Ascending aorta (tissue), 2 donors: ENCODE results near the gene SEC61A1. TPM values are rescaled to one million over a fixed set of nuclear protein-coding genes. Genes with fewer than 3 reads are reported as not detected.
A peak's percentile ranks its signal among the peaks of the same experiment; 100 is the strongest.

Experiments
- DNase-seq, 2 donors: peaks; one replicate each; pipeline ENCODE4 v3.0.0-alpha.2; 2019; ENCODE audit warnings: low spot score in 2 of 2
- H3K27ac ChIP-seq, 2 donors: fragments of 200-600 bp; sonication (generic); one replicate each; pipeline ENCODE4 v1.5.1; 2016 to 2017; ENCODE audit warnings: mild to moderate bottlenecking in 1 of 2
- H3K27me3 ChIP-seq: fragments of 200-600 bp; sonication (generic); one replicate; pipeline ENCODE4 v1.5.1; 2017
- H3K36me3 ChIP-seq, 2 donors: fragments of 200-600 bp; sonication (generic); one replicate each; pipeline ENCODE4 v1.5.1; 2016
- H3K4me1 ChIP-seq, 2 donors: fragments of 200-600 bp; sonication (generic); one replicate each; pipeline ENCODE4 v1.5.1; 2016 to 2017; ENCODE audit warnings: mild to moderate bottlenecking in 1 of 2
- H3K4me3 ChIP-seq, 2 donors: fragments of 200-600 bp; sonication (generic); one replicate each; pipeline ENCODE4 v1.5.1; 2016 to 2017; ENCODE audit warnings: mild to moderate bottlenecking in 1 of 2
- H3K9me3 ChIP-seq, 2 donors: fragments of 200-600 bp; sonication (generic); one replicate each; pipeline ENCODE4 v1.5.1; 2016
- intact Hi-C: fragments of 100-400 bp; cut with DNase I; formaldehyde crosslinking; loops from one replicate; pipeline ENCODE4 v1.15.1; 2023
- total RNA-seq: library from RNA; depleted of rRNA; stranded (reverse); fragments of >200 nt; gene quantifications from one replicate; pipeline ENCODE4 v1.1.0, GENCODE V29; 2016
- TF ChIP-seq, protein P1 (sequence below), 3 experiments: fragments of 200-600 bp in 2 of 3; fragments of 450-650 bp in 1 of 3; sonication (generic) in 2 of 3; IDR thresholded peaks; one replicate each; pipeline ENCODE4 v1.5.1; 2016 to 2019; ENCODE audit warnings: antibody characterized with exemption in 3 of 3, mild to moderate bottlenecking in 1 of 3, moderate library complexity in 1 of 3

The SEC61A1 gene
- total RNA-seq, 1 donor from 2014 or later: 193 TPM

DNA sequence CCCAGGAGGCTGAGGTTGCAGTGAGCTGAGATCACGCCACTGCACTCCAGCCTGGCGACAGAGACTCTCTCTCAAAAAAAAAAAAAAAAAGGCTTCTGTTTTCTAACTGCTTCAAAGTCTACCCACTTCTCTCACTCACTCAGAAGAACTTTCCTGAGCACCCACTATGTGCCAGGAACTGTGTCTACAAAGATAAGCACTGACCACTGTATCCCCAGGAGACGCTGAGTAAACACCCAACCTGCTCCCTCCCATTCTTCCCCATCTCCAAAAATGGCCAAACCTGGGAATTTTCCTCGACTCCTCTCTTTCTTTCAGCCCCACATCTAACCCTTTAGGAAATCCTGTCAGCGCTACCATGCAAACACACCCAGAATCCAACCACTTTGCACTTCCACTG lies 58.9 kb downstream of the SEC61A1 start:
- Histone ChIP-seq H3K4me1 (no peaks in the 10 kb centered on the region), H3K9me3 (no peaks in the 10 kb centered on the region), H3K36me3 (peaks cover 0 to 17% of the 10 kb centered on the region in 2 donors), H3K4me3 (no peak overlapping the region), H3K27ac (no peak overlapping the region), H3K27me3 (no peaks in the 10 kb centered on the region)
- intact Hi-C loops: no loop called here
- no peak for DNase-seq
- TF ChIP-seq, protein P1, sequence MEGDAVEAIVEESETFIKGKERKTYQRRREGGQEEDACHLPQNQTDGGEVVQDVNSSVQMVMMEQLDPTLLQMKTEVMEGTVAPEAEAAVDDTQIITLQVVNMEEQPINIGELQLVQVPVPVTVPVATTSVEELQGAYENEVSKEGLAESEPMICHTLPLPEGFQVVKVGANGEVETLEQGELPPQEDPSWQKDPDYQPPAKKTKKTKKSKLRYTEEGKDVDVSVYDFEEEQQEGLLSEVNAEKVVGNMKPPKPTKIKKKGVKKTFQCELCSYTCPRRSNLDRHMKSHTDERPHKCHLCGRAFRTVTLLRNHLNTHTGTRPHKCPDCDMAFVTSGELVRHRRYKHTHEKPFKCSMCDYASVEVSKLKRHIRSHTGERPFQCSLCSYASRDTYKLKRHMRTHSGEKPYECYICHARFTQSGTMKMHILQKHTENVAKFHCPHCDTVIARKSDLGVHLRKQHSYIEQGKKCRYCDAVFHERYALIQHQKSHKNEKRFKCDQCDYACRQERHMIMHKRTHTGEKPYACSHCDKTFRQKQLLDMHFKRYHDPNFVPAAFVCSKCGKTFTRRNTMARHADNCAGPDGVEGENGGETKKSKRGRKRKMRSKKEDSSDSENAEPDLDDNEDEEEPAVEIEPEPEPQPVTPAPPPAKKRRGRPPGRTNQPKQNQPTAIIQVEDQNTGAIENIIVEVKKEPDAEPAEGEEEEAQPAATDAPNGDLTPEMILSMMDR (IDR thresholded peaks at IDR 0.05): no peak

DNA sequence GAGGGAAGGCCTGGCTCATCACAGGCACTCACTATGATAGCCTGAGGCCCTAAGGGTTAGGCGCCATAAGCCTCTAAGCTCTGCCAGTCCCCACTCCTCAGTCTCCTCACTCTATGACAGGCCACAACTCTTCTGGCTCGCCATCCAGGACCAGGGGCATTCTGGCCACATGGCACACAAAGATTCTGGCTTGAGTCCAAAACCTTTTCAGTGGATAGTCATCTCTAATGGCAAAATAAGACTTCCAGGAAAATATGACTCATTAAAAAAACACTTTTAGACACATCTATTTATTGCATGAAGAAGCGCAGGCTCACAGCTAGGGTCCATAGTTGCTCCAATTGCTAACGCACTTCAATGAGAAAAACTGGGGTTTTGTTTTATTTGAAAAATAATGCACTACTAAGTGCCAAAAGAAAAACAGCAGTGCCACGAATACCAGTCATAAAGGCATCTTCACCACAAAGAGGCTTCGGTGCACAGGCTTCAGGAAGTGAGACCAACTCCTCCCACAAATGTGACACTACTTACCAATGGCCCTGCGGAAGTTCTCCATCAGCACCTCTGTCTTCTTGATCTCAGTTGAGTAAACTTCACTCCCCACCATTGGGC lies 60.2 kb downstream of the SEC61A1 start:
- no peak overlapping the region for H3K4me3 ChIP-seq
- H3K4me1 ChIP-seq: no peaks in the 10 kb centered on the region
- no peak for DNase-seq
- H3K36me3 ChIP-seq: peaks cover 0 to 18% of the 10 kb centered on the region in 2 donors
- no peaks in the 10 kb centered on the region for H3K9me3 ChIP-seq
- no peaks in the 10 kb centered on the region for H3K27me3 ChIP-seq
- H3K27ac ChIP-seq: peak overlapping the region in 1 of 2 donors; percentile 26
- TF ChIP-seq, protein P1 (IDR thresholded peaks at IDR 0.05): no peak
- intact Hi-C loops: no loop called here

DNA sequence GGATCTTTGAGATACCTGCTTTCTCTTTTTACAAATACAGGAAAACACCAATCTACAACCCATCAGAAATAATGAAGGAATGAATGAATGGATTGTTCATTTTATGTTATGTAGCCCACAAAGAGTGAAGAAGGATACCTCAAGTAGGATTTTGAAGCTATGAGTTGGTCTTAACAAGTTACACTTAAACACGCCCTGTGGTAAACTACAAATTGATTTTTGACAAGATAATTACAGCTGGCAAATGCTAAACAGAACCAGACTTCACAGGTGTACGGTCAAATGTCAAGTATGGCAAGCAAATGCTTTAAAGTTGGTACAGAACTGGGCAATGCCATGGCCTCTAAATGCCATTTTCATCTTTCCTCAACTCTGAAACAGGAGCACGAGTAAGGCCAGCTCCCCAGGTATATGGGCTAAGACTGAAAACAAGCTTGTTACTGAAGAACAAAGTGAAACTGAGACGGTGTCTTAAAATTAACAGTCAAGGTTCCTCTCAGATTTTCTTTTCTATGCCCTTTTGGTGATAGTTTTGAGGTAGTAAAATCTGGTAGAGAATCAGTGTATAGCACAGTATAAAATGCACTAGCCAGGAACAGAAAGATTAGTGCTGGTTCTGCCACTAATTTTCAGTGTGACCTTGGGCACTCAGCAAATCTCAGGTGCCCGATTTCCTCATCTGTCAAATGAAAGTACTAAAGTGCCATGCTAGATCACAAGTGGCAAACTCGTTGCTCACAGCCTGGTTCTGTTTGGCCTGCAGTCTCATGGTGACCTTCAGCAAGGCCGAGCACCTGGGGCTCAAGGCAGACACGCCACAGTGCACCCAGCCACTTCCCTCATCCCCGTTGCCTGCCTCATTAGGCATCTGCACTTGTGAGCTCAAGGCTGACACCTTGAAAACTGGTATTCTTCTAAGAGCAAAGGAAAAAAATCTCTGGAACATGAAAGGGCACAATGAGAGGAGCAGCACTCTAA lies 61.9 kb downstream of the SEC61A1 start:
- peaks cover 0 to 15% of the 10 kb centered on the region in 2 donors for H3K36me3 ChIP-seq
- no peaks in the 10 kb centered on the region for H3K4me1 ChIP-seq
- intact Hi-C loops: no loop called here
- TF ChIP-seq, protein P1 (IDR thresholded peaks at IDR 0.05): no peak
- H3K27me3 ChIP-seq: no peaks in the 10 kb centered on the region
- no peak for DNase-seq
- H3K4me3 ChIP-seq: no peak overlapping the region
- no peaks in the 10 kb centered on the region for H3K9me3 ChIP-seq
- H3K27ac ChIP-seq: no peak overlapping the region

Other genes with a start within 250 kb of the SEC61A1 start
- 101 TPM for gene MGLL, start 229.9 kb upstream of the SEC61A1 start, total RNA-seq
- 3.5 TPM for gene KBTBD12, start 137.2 kb upstream of the SEC61A1 start, total RNA-seq
- gene RUVBL1, start 71.4 kb downstream of the SEC61A1 start, total RNA-seq: 10.3 TPM
- 16.2 TPM for gene EEFSEC, start 101.0 kb downstream of the SEC61A1 start, total RNA-seq